ENCODE measurements around the gene PPP1R15A.
"Not testable (repeated sequence)": the region's sequence is repeated elsewhere in the genome, so short reads cannot be mapped to it uniquely, and the experiment has no call there.

Gene PPP1R15A

GRCh38 chr19:48859711-48860572, 12.3 kb upstream of the PPP1R15A start:
- no peak for DNase-seq (ENCODE audit: low spot score)

- DNase-seq (ENCODE audit: low spot score): no peak
These were observed 10.9 kb upstream of the PPP1R15A start for GRCh38 chr19:48861313-48861712.

GRCh38 chr19:48862827-48863226, 9.4 kb upstream of the PPP1R15A start:
- no peak for DNase-seq (ENCODE audit: low spot score)

GRCh38 chr19:48866692-48867091, 5.5 kb upstream of the PPP1R15A start:
- DNase-seq (ENCODE audit: low spot score): no peak

GRCh38 chr19:48867123-48867745, 5.0 kb upstream of the PPP1R15A start:
- no peak for DNase-seq (ENCODE audit: low spot score)

GRCh38 chr19:48867746-48868113, 4.5 kb upstream of the PPP1R15A start:
- DNase-seq (ENCODE audit: low spot score): no peak

- DNase-seq (ENCODE audit: low spot score): no peak
These were observed 3.9 kb upstream of the PPP1R15A start, which contains the start of gene PLEKHA4 for GRCh38 chr19:48868114-48868886. TSS of gene PLEKHA4 (minus strand) at chr19:48868617. CDS start at chr19:48867620, 997 bp downstream.

GRCh38 chr19:48870048-48870447, 2.2 kb upstream of the PPP1R15A start:
- no peak for DNase-seq (ENCODE audit: low spot score)

- DNase-seq (ENCODE audit: low spot score): not testable (repeated sequence)
These were observed 595 bp upstream of the PPP1R15A start for GRCh38 chr19:48871471-48872181.

- peak; percentile 87 for DNase-seq (ENCODE audit: low spot score)
These were observed 759 bp downstream of the PPP1R15A start for GRCh38 chr19:48872884-48873475.

GRCh38 chr19:48873476-48874302, 1.5 kb downstream of the PPP1R15A start:
- DNase-seq (ENCODE audit: low spot score): no peak

- no peak for DNase-seq (ENCODE audit: low spot score)
These were observed 2.3 kb downstream of the PPP1R15A start for GRCh38 chr19:48874303-48875135.

- not testable (repeated sequence) for DNase-seq (ENCODE audit: low spot score)
These were observed 4.1 kb downstream of the PPP1R15A start for GRCh38 chr19:48876043-48876981.

GRCh38 chr19:48877855-48878195, 5.6 kb downstream of the PPP1R15A start:
- no peak for DNase-seq (ENCODE audit: low spot score)

- no peak for DNase-seq (ENCODE audit: low spot score)
These were observed 6.2 kb downstream of the PPP1R15A start for GRCh38 chr19:48878196-48879024.

GRCh38 chr19:48879025-48879637, 6.9 kb downstream of the PPP1R15A start:
- no peak for DNase-seq (ENCODE audit: low spot score)

- not testable (repeated sequence) for DNase-seq (ENCODE audit: low spot score)
These were observed 7.5 kb downstream of the PPP1R15A start for GRCh38 chr19:48879696-48880095.
